Stimulated activated CD4-positive, alpha-beta T cell treated with anti-CD3 and anti-CD28 coated beads, TNF-alpha, amount 100 ng/mL, for 4 hours (primary cell): ENCODE measurements around the gene CLN6.

Experiments used
- DNase-seq, 3 experiments: peaks; one replicate each; pipeline ENCODE4 v3.0.0-alpha.2; 2020; ENCODE audit warnings: low read depth in 3 of 3

CLN6 gene

DNA sequence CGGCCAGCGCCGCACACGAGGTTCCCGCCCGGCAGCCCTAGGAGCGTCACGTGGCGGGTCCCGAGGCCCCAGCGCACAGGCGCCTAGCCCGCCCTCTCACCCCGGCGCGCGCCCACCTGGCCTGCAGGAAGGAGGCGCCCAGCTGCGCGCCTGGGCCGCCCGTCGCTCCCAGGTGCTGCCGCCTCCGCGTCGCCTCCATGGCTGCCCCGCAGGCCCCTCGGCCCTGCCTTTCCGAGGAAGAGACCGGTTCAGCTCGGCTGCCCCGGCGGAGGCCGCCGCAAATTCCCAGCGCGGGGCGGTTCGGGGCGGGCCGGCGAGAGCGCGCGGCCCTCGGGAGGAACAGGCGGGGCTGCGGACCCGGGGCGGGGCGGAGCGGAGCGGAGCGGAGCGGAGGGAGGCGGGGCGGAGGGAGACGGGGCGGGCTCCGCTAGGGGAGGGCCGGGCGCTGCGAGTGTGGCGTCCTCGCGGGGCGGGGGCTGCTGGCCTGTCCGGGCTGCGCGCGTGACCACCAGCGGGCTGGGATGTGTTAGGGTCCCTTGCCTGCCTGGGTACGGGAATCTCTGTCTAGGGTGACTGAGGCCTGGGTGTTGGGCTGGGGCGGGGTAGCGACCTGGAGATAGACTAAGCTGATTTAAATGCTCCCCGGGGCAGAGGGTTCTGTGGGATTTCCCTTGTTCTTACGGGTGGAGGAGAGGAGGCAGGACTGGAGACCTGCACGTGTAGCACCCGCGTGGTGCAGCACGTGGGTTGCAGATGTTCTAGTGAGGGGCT lies at the start of gene CLN6:
TSS of gene CLN6 (minus strand) at position 343 of the 771 bp plus-strand sequence. CDS start at position 199, 144 bp downstream.
- peak; percentile 66 to 78 (median 73) for DNase-seq

DNA sequence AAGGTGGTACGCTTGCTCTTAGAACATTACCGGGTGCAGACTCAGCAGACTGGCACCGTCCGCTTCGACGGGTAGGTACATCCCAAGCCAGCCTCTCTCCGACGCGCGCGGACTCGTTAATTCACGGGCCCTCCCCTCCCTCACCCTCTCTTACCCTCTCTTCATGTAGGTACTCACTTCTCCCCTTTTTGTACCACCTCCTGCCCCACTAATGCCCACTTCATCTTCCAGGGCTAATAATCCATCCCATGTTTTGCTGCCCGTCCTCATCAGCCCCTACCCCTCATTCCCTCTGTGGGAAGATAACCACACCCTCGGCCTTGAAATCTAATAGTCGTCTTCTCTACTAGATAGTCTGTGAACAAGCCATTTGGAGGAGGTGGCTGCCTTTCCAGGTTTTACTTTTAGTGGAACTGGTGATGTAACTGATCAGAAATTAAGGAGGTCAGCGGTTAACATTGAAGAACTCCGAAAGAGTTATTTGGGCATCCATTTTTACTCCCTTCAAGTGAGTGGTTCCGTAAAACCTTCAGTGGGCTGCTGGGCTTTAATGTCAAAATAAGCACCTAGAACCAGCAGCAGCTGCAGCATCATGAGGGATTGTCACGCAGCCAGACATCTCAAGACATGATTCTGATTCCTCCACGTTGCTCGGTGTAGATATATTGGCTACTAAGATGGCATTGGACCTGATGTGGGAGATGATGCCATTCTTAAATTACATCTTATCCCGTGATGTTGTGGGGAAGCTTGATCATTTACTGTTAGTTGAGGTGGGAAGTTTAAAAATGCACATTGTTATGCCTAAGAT lies 49.3 kb upstream of the CLN6 start:
- no peak for DNase-seq

- DNase-seq = peak in 1 of 3 experiments; percentile 52
Measured at GRCh38 chr15:68278345-68278594, 48.7 kb upstream of the CLN6 start.

GRCh38 chr15:68277603-68278344 lies 48.2 kb upstream of the CLN6 start, which contains the start of gene FEM1B:
FEM1B (plus strand) TSS chr15:68277745; CDS start chr15:68278418, 673 bp downstream.
- DNase-seq = peak; percentile 77 to 78 (median 77)

DNA sequence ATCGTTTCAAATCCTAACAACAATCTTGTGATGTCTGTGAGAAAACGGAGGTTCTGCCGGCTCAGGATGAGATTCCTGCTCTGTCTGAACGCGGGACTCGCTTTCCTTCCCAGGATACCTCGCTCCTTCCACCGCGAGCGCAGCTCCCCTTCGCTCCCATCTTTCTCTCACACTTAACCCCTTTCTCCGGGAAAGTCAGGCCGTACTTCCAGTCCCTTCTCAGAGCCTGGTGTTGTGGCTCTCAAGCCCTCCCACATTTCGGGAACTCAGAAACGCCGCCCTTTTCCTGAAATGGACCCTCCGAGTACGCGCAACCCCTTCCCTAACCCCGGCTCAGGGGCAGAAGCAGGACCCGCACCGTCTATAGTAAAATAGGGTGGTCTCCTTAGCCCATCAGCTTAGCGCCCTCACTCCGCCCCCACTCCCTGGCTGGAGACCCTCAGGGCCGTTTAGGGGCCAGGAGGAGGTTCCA lies 47.6 kb upstream of the CLN6 start:
- DNase-seq = no peak

GRCh38 chr15:68276668-68277067 lies 47.1 kb upstream of the CLN6 start:
- no peak for DNase-seq

- DNase-seq = no peak
Measured at GRCh38 chr15:68275165-68275746, 45.7 kb upstream of the CLN6 start.

DNA sequence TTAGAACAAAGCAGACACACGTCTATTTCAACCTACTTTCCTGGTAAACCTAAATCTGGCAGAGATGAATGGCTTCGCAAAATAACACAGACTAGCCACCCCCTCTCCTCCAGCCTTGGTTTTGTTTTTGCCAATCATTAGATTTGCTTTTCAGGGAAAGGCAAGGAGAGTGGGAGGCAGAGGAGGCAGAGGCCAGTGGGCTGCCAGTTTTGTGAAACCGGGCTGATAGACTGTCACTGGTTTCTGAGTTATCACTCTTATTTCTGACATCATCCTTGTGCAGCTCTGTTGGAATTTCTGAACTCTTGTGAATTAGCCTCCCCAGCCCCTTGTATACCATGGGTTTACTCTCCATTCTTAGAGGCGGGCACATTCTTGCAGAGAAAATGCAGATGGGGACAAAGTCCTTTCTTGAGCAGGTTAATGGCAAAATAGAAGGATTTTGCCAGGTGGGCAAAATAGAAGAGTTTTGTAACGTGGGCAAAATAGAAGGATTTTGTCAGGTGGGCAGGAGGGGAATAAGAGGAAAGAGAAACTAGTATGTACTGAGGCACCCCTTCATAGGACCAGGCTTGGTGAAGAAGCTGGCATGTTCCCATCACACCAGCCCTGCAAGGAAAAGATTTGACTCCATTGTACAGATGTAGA lies 44.8 kb upstream of the CLN6 start:
- DNase-seq = no peak

- no peak for DNase-seq
Measured at GRCh38 chr15:68272721-68273271, 43.3 kb upstream of the CLN6 start.

GRCh38 chr15:68271854-68272471 lies 42.4 kb upstream of the CLN6 start:
- DNase-seq = no peak

- DNase-seq = no peak
Measured at GRCh38 chr15:68268405-68268804, 38.9 kb upstream of the CLN6 start.

- DNase-seq = no peak
Measured at GRCh38 chr15:68265674-68266073, 36.1 kb upstream of the CLN6 start.

DNA sequence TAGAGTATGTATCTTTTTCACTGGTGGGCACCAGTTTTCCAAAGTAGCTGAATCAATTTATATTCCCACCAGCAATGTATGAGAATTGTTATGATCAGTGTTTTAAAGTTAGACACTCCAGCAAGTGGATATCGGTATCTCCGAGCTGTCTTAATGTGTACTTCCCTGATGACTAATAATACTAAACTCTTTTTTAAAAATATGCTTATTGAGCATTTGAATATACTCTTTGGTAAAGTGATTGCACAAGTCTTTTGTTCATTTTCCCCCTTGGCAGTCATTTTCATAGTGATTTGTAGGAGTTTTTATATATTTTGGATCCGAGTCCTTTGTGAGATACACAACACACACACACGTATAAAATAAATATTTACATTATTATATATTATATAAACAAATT lies 35.6 kb upstream of the CLN6 start:
- DNase-seq = no peak

- DNase-seq = no peak
Measured at GRCh38 chr15:68264282-68264681, 34.8 kb upstream of the CLN6 start.

DNA sequence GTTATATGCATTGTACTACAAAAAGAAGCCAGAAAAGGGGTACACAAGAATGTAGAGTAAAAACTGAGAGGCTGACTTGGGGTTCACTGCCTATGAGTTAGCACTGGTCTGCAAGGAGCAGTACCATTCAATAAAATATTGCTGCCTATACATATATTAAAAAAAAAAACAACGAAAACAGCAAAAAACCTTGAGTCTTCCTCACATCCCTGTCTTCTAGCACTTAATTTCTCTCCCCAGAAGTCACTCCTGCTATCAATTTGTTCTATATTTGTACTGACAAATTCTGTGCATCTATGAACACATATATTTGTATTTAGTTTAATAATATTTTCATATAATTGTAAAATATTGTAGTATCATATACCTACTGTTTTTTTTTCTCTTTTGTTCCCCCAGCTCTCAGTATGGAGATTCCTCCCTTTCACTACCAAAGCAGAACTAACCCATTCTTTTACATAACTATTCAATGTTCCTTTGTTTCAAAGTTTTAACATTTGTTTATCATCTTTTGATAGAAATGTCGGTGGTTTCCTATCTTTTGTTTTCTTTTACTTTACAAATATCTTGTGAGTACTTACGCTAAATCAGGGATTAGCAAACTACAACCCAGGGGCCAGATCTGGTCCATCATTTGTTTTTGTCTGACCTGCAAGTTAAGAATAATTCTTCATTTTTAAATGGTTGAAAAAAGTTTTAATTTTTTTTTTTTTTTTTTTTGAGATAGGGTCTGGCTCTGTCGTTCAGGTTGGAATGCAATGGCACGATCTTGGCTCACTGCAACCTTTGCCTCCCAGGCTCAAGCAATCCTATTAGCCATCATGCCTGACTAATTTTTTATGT lies 33.2 kb upstream of the CLN6 start:
- no peak for DNase-seq

GRCh38 chr15:68261980-68262379 lies 32.5 kb upstream of the CLN6 start:
- DNase-seq = no peak

GRCh38 chr15:68261241-68261640 lies 31.7 kb upstream of the CLN6 start:
- no peak for DNase-seq

GRCh38 chr15:68259883-68260282 lies 30.4 kb upstream of the CLN6 start:
- DNase-seq = no peak

DNA sequence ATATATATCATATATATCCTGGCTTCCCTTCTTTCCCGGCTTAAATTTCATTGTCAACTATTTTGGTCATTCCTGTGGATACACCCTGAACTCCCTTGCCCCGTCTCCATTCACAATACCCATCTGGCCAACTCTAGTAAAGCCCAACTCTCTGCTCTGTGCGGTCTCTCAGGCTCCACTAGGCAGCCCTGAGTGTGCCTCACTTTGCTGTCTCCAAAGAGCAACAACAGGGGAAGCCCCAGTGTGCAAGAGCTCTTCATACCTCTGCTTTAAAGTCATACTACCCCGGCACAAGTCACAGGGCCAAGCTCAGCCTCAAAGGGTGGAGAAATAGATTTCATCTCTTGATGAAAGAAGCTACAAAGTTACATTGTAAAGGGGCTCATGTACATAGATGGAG lies 29.2 kb upstream of the CLN6 start:
- no peak for DNase-seq
